Gastroesophageal sphincter (tissue), 4 donors: ENCODE data around the gene FAM151B. TPM values are rescaled to one million over a fixed set of nuclear protein-coding genes. Genes with fewer than 3 reads are reported as not detected.

Experiments
- ATAC-seq: fragments of 150-250 bp; one replicate; pipeline ENCODE4 v1.9.1; 2016; ENCODE audit warnings: mild to moderate bottlenecking, moderate library complexity
- H3K27ac ChIP-seq, 4 donors: fragments of 200-600 bp; sonication (generic) in 3 of 4; 1 replicate in 3 of 4; 2 replicates in 1 of 4; pipeline ENCODE4 v1.5.1; 2016 to 2019
- H3K27me3 ChIP-seq: fragments of 200-600 bp; sonication (generic); one replicate; pipeline ENCODE4 v1.5.1; 2019
- H3K36me3 ChIP-seq, 2 donors: fragments of 200-600 bp; sonication (generic); one replicate each; pipeline ENCODE4 v1.5.1; 2019; ENCODE audit warnings: control low read depth in 1 of 2
- H3K4me1 ChIP-seq, 3 donors: fragments of 200-600 bp; sonication (generic); 1 replicate in 2 of 3; 2 replicates in 1 of 3; pipeline ENCODE4 v1.5.1; 2016 to 2019; ENCODE audit warnings: control low read depth in 2 of 3
- H3K4me3 ChIP-seq, 2 donors: fragments of 200-600 bp; sonication (generic); one replicate each; pipeline ENCODE4 v1.5.1; 2019; ENCODE audit warnings: mild to moderate bottlenecking in 1 of 2, moderate library complexity in 1 of 2
- H3K9me3 ChIP-seq, 3 donors: fragments of 200-600 bp; sonication (generic); one replicate each; pipeline ENCODE4 v1.5.1; 2017 to 2019; ENCODE audit warnings: control low read depth in 2 of 3
- CTCF ChIP-seq, 4 experiments: fragments of 200-600 bp in 2 of 4; fragments of 450-650 bp in 2 of 4; sonication (generic) in 1 of 4; IDR thresholded peaks; one replicate each; pipeline ENCODE4 v1.5.1; 2017 to 2019; ENCODE audit warnings: antibody characterized with exemption in 4 of 4, mild to moderate bottlenecking in 2 of 4, moderate library complexity in 2 of 4
- EP300 ChIP-seq: sonication (generic); formaldehyde crosslinking; IDR thresholded peaks from one replicate; pipeline ENCODE4 v1.6.1; 2017; ENCODE audit warnings: antibody characterized with exemption, mild to moderate bottlenecking
- POLR2A ChIP-seq, 2 donors: fragments of 450-650 bp; IDR thresholded peaks; one replicate each; pipeline ENCODE4 v1.6.1; 2017; ENCODE audit warnings: antibody characterized with exemption in 2 of 2, mild to moderate bottlenecking in 2 of 2, moderate library complexity in 1 of 2
- POLR2AphosphoS5 ChIP-seq: sonication (generic); formaldehyde crosslinking; IDR thresholded peaks from one replicate; pipeline ENCODE4 v1.6.1; 2017; ENCODE audit warnings: antibody characterized with exemption
- WGBS, 2 donors: methylation state at CpG; one replicate each; pipeline ENCODE4 v1.1.5; 2018; ENCODE audit warnings: low coverage in 1 of 2; 5-methylcytosine and 5-hydroxymethylcytosine counted together
- total RNA-seq, 4 donors: library from RNA; depleted of rRNA; stranded (reverse); fragments of >200 nt; gene quantifications; one replicate each; pipeline ENCODE4 v1.1.0, GENCODE V29; 2016

Gene FAM151B
- total RNA-seq, 4 donors from 2014 or later: 1.3 to 11.2 (median 3.3) TPM

DNA sequence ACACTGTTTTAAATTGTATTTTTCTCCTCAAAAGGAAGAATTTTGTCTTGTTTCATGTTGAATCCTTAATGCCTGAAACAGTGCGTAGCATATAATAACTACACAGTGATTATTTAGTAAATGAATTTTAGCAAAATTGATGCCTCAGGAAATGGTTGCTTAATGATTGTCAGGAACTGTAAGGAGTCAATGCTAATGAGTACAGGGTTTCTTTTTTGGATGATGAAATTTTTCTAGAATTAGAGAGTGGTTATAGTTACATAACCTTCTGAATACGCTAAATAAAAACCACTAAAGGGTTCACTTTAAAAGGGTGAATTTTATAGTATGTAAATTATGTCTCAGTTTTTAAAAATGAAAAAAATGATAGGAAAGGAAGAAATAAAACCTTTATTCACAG is 14.9 kb downstream of the FAM151B start:
- H3K4me3 ChIP-seq: no peak overlapping the region
- H3K4me1 ChIP-seq: no peaks in the 10 kb centered on the region
- H3K27ac ChIP-seq: no peak overlapping the region
- peaks cover 0 to 3% of the 10 kb centered on the region in 2 donors for H3K36me3 ChIP-seq
- H3K27me3 ChIP-seq: no peaks in the 10 kb centered on the region
- no peak for TF ChIP-seq POLR2A (IDR thresholded peaks at IDR 0.05)
- no peak for TF ChIP-seq CTCF (IDR thresholded peaks at IDR 0.05)
- TF ChIP-seq EP300: no peak
- WGBS, 2 donors: 89 to 96% methylated on average over 2 of the region's 2 CpGs
- no peak for ATAC-seq
- H3K9me3 ChIP-seq: no peaks in the 10 kb centered on the region

- Histone ChIP-seq H3K27me3 (no peaks in the 10 kb centered on the region), H3K4me3 (no peak overlapping the region), H3K9me3 (no peaks in the 10 kb centered on the region), H3K4me1 (no peaks in the 10 kb centered on the region), H3K27ac (no peak overlapping the region), H3K36me3 (peaks cover 0 to 3% of the 10 kb centered on the region in 2 donors)
- no peak for TF ChIP-seq POLR2AphosphoS5
- TF ChIP-seq EP300: no peak
- TF ChIP-seq CTCF (IDR thresholded peaks at IDR 0.05): no peak
- TF ChIP-seq POLR2A (IDR thresholded peaks at IDR 0.05): no peak
- WGBS, 2 donors: 50 to 56% methylated on average over 1 of the region's 1 CpG
- no peak for ATAC-seq
These were observed 15.7 kb downstream of the FAM151B start for GRCh38 chr5:80503641-80504040.

GRCh38 chr5:80504833-80505232 is 16.9 kb downstream of the FAM151B start:
- ATAC-seq: no peak
- Histone ChIP-seq H3K27me3 (no peaks in the 10 kb centered on the region), H3K4me1 (no peaks in the 10 kb centered on the region), H3K36me3 (peaks cover 0 to 3% of the 10 kb centered on the region in 2 donors), H3K4me3 (no peak overlapping the region), H3K9me3 (no peaks in the 10 kb centered on the region), H3K27ac (no peak overlapping the region)
- TF ChIP-seq POLR2A (IDR thresholded peaks at IDR 0.05) (no peak), POLR2AphosphoS5 (no peak), EP300 (no peak), CTCF (IDR thresholded peaks at IDR 0.05) (no peak)
- WGBS, 2 donors: 71% methylated on average over 1 of the region's 1 CpG; no CpG with 5 or more reads in 1 of the 2 donors

- H3K36me3 ChIP-seq: peaks cover 0 to 3% of the 10 kb centered on the region in 2 donors
- H3K9me3 ChIP-seq: no peaks in the 10 kb centered on the region
- TF ChIP-seq CTCF (IDR thresholded peaks at IDR 0.05) (no peak), POLR2A (IDR thresholded peaks at IDR 0.05) (no peak), EP300 (no peak), POLR2AphosphoS5 (no peak)
- H3K4me1 ChIP-seq: no peaks in the 10 kb centered on the region
- ATAC-seq: no peak
- no peak overlapping the region for H3K4me3 ChIP-seq
- 92 to 100% methylated on average over 3 of the region's 3 CpGs for WGBS, 2 donors
- H3K27me3 ChIP-seq: no peaks in the 10 kb centered on the region
- H3K27ac ChIP-seq: no peak overlapping the region
These were observed 19.8 kb downstream of the FAM151B start for GRCh38 chr5:80507663-80508062.

- Histone ChIP-seq H3K4me3 (no peak overlapping the region), H3K27ac (no peak overlapping the region), H3K36me3 (peaks cover 0 to 3% of the 10 kb centered on the region in 2 donors), H3K27me3 (no peaks in the 10 kb centered on the region), H3K9me3 (no peaks in the 10 kb centered on the region), H3K4me1 (no peaks in the 10 kb centered on the region)
- no peak for ATAC-seq
- 97 to 100% methylated on average over 4 to 6 of the region's 6 CpGs for WGBS, 2 donors
- no peak for TF ChIP-seq POLR2A (IDR thresholded peaks at IDR 0.05)
- no peak for TF ChIP-seq POLR2AphosphoS5
- TF ChIP-seq EP300: no peak
- no peak for TF ChIP-seq CTCF (IDR thresholded peaks at IDR 0.05)
These were observed 20.9 kb downstream of the FAM151B start for GRCh38 chr5:80508844-80509243.
